ENCODE data around the gene KIR2DL3.

DNA sequence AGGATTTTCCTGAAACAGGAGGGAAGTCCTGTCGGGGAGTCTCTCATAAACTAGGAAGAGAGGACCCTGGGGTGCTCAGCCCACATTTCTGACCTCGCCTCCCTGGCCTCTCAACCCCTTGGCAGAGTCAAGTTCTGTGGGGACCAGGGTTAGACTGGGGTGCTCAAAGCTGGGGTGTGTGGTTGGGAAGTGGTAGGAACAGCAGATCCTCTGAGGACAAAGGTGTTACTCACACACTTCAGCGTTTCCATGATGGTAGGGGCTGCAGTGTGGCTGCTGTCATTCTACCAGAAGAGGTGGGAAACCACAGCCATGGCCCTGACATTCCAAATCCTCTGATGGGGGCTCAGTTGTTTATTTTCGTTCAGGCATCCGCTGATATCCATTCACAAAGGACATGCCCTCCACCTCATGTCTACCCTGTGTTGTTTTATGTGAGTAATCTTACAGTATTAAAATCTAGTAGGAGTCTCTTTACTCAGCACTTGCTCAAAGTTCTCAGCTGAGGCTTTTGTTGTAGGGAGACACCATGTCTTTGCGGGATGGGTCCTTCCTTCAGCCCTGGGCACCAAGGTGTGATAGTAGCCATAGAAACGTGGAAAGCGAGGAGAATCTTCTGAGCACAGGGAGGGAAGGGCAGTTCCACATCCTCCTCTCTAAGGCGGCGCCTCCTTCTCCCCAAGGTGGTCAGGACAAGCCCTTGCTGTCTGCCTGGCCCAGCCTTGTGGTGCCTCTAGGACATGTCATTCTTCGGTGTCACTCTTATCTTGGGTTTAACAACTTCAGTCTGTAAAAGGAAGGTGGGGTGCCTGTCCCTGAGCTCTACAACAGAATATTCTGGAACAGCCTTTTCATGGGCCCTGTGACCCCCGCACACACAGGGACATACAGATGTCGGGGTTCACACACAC lies 1.5 kb downstream of the KIR2DL3 start:
- TF ChIP-seq, protein P1, sequence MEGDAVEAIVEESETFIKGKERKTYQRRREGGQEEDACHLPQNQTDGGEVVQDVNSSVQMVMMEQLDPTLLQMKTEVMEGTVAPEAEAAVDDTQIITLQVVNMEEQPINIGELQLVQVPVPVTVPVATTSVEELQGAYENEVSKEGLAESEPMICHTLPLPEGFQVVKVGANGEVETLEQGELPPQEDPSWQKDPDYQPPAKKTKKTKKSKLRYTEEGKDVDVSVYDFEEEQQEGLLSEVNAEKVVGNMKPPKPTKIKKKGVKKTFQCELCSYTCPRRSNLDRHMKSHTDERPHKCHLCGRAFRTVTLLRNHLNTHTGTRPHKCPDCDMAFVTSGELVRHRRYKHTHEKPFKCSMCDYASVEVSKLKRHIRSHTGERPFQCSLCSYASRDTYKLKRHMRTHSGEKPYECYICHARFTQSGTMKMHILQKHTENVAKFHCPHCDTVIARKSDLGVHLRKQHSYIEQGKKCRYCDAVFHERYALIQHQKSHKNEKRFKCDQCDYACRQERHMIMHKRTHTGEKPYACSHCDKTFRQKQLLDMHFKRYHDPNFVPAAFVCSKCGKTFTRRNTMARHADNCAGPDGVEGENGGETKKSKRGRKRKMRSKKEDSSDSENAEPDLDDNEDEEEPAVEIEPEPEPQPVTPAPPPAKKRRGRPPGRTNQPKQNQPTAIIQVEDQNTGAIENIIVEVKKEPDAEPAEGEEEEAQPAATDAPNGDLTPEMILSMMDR (IDR thresholded peaks at IDR 0.05; ENCODE audit: poor library complexity), result no peak
- TF ChIP-seq EZH2 (IDR thresholded peaks at IDR 0.05; ENCODE audit: borderline replicate concordance) (no peak), EZH2phosphoT487 (IDR thresholded peaks at IDR 0.05; ENCODE audit: low read depth, severe bottlenecking, unreplicated experiment) (no peak)
